Adrenal gland (tissue), 12 donors: ENCODE measurements around the gene TRIM60. TPM values are rescaled to one million over a fixed set of nuclear protein-coding genes. Genes with fewer than 3 reads are reported as not detected.

Experiments used
- DNase-seq, 7 donors: peaks; one replicate each; pipeline ENCODE4 v3.0.0-alpha.2; 2019 to 2020
- H3K27ac ChIP-seq, 5 donors: fragments of 200-600 bp; sonication (generic) in 4 of 5; 1 replicate in 3 of 5; 2 replicates in 2 of 5; pipeline versions ENCODE4 v1.5.1 to v1.8.0; 2016 to 2020; ENCODE audit warnings: mild to moderate bottlenecking in 1 of 5
- H3K27me3 ChIP-seq: fragments of 200-600 bp; 2 replicates; pipeline ENCODE4 v1.8.0; 2021
- H3K36me3 ChIP-seq, 2 donors: fragments of 200-600 bp; replicated peaks in 1 of 2; 1 replicate in 1 of 2; 2 replicates in 1 of 2; pipeline versions ENCODE4 v1.5.1 to v1.8.0; 2018 to 2022
- H3K4me1 ChIP-seq, 2 donors: fragments of 200-600 bp; replicated peaks in 1 of 2; 1 replicate in 1 of 2; 2 replicates in 1 of 2; pipeline versions ENCODE4 v1.5.1 to v1.8.0; 2018 to 2021
- H3K4me3 ChIP-seq, 4 donors: fragments of 200-600 bp; sonication (generic) in 3 of 4; one replicate each; pipeline ENCODE4 v1.5.1; 2016 to 2018
- H3K9me3 ChIP-seq, 3 donors: fragments of 200-600 bp; sonication (generic) in 1 of 3; replicated peaks in 1 of 3; 1 replicate in 2 of 3; 2 replicates in 1 of 3; pipeline versions ENCODE4 v1.5.1 to v1.8.0; 2016 to 2021
- CTCF ChIP-seq, 6 experiments: fragments of 450-650 bp in 4 of 6; fragments of 200-600 bp in 2 of 6; sonication (generic) in 1 of 6; IDR thresholded peaks; 1 replicate in 5 of 6; 2 replicates in 1 of 6; pipeline versions ENCODE4 v1.5.1 to v1.8.0; 2016 to 2021; ENCODE audit warnings: antibody characterized with exemption in 6 of 6, mild to moderate bottlenecking in 2 of 6, moderate library complexity in 1 of 6
- POLR2A ChIP-seq, 2 donors: fragments of 450-650 bp; IDR thresholded peaks; one replicate each; pipeline ENCODE4 v1.6.1; 2017; ENCODE audit warnings: antibody characterized with exemption in 2 of 2, mild to moderate bottlenecking in 2 of 2, moderate library complexity in 1 of 2
- WGBS, 4 donors: extraction: QIAGEN DNeasy Blood & Tissue Kit in 2 of 4; methylation state at CpG; one replicate each; pipeline versions ENCODE4 v1.1.5 to v1.1.7; 2013 to 2017; 5-methylcytosine and 5-hydroxymethylcytosine counted together
- intact Hi-C, 2 donors: fragments of 100-400 bp; cut with DNase I; formaldehyde crosslinking; loops; one replicate each; pipeline versions ENCODE4 v1.14.1 to v1.15.0; 2022 to 2023
- polyA plus RNA-seq, 3 donors: library from polyadenylated mRNA; stranded (reverse); fragments of 200-250 nt in 2 of 3; fragments of 350-450 nt in 1 of 3; fragmentation: Illumina TruSeq in 1 of 3; extraction: RNeasy Lipid Tissue Mini Kit (QIAGEN cat#74804) in 1 of 3; gene quantifications; one replicate each; pipeline ENCODE4 v1.2.3, GENCODE V29; 2013 to 2014
- total RNA-seq, 9 donors: library from RNA; depleted of rRNA in 4 of 9; stranded (reverse); fragments of >200 nt in 4 of 9; fragments of 120-200 nt in 1 of 9; fragmentation: NEBNext Ultra II Directional in 1 of 9; extraction: Animal tissue kit (Norgen Biotek cat#: 25700) in 1 of 9; gene quantifications; one replicate each; pipeline versions ENCODE4 v1.1.0 to v1.2.4, GENCODE V29; 2013 to 2023
- donor health status: healthy with polysubstance abuse.
- donor health status: Bipolar disorder and iron deficiency.
- donor health status: DM: yes; HTN: yes; CAD: no.
- donor health status: DM: no; HTN: no; CAD: no.
- donor health status: DM: no; HTN: no; CAD: no.
- donor health status: DM: yes; HTN: yes; CAD: no.

TRIM60 gene
- total and polyA plus RNA-seq, 12 donors: not detected

GRCh38 chr4:165048170-165048569 is 16.4 kb downstream of the TRIM60 start:
- Histone ChIP-seq H3K4me3 (no peak overlapping the region), H3K9me3 (no peaks in the 10 kb centered on the region), H3K27me3 (no peaks in the 10 kb centered on the region), H3K27ac (no peak overlapping the region), H3K36me3 (no peaks in the 10 kb centered on the region), H3K4me1 (no peaks in the 10 kb centered on the region)
- WGBS, 4 donors: 69 to 78% (median 72%) methylated on average over 5 of the region's 5 CpGs
- intact Hi-C loops: no loop called here
- no peak for DNase-seq
- no peak for TF ChIP-seq CTCF (IDR thresholded peaks at IDR 0.05)
- no peak for TF ChIP-seq POLR2A (IDR thresholded peaks at IDR 0.05)

- intact Hi-C loops: no loop called here
- Histone ChIP-seq H3K4me1 (no peaks in the 10 kb centered on the region), H3K27me3 (no peaks in the 10 kb centered on the region), H3K36me3 (no peaks in the 10 kb centered on the region), H3K27ac (no peak overlapping the region), H3K9me3 (no peaks in the 10 kb centered on the region), H3K4me3 (no peak overlapping the region)
- DNase-seq: no peak
- TF ChIP-seq CTCF (IDR thresholded peaks at IDR 0.05): no peak
- TF ChIP-seq POLR2A (IDR thresholded peaks at IDR 0.05): no peak
- 60 to 77% (median 64%) methylated on average over 3 of the region's 3 CpGs for WGBS, 4 donors
Observed at GRCh38 chr4:165052627-165053026, 20.8 kb downstream of the TRIM60 start.

- intact Hi-C loops: no loop called here
- no peak for TF ChIP-seq CTCF (IDR thresholded peaks at IDR 0.05)
- no peak for TF ChIP-seq POLR2A (IDR thresholded peaks at IDR 0.05)
- 73 to 90% (median 81%) methylated on average over 6 of the region's 6 CpGs for WGBS, 4 donors
- no peak within 1 kb of the TSS for H3K4me3 ChIP-seq
- no peaks in the 10 kb centered on the region for H3K9me3 ChIP-seq
- no peak for DNase-seq
- no peaks in the 10 kb centered on the region for H3K36me3 ChIP-seq
- H3K4me1 ChIP-seq: no peaks in the 10 kb centered on the region
- H3K27me3 ChIP-seq: no peaks in the 10 kb centered on the region
- H3K27ac ChIP-seq: no peak within 1 kb of the TSS
Observed at GRCh38 chr4:165053645-165054044, 21.8 kb downstream of the TRIM60 start, which contains the start of gene TRIM75. TSS of gene TRIM75 (plus strand) at chr4:165053866. CDS start at chr4:165059148, 5,282 bp downstream.

GRCh38 chr4:165055601-165056000 is 23.8 kb downstream of the TRIM60 start:
- no peak for TF ChIP-seq CTCF (IDR thresholded peaks at IDR 0.05)
- TF ChIP-seq POLR2A (IDR thresholded peaks at IDR 0.05): no peak
- WGBS, 4 donors: 83 to 90% (median 86%) methylated on average over 9 of the region's 9 CpGs
- no peak overlapping the region for H3K4me3 ChIP-seq
- intact Hi-C loops: no loop called here
- no peak for DNase-seq
- H3K27ac ChIP-seq: no peak overlapping the region
- H3K36me3 ChIP-seq: no peaks in the 10 kb centered on the region
- H3K9me3 ChIP-seq: no peaks in the 10 kb centered on the region
- H3K27me3 ChIP-seq: no peaks in the 10 kb centered on the region
- H3K4me1 ChIP-seq: no peaks in the 10 kb centered on the region
